Hepatocyte (in vitro differentiated cells): ENCODE data around the gene DPP10.

Experiments used
- EZH2 ChIP-seq: fragments of 200-600 bp; sonication (generic); IDR thresholded peaks from 2 replicates; pipeline ENCODE4 v1.6.1; 2016; ENCODE audit warnings: antibody characterized with exemption, mild to moderate bottlenecking, borderline replicate concordance
- EZH2phosphoT487 ChIP-seq: fragments of 200-600 bp; sonication (generic); IDR thresholded peaks from one replicate; pipeline ENCODE4 v1.6.1; 2018; ENCODE audit warnings: antibody characterized with exemption, mild to moderate bottlenecking, low read depth, moderate library complexity; ENCODE audit not compliant: unreplicated experiment, severe bottlenecking
- TF ChIP-seq, protein P1 (sequence below): fragments of 200-600 bp; sonication (generic); IDR thresholded peaks from 2 replicates; pipeline ENCODE4 v1.5.1; 2016; ENCODE audit warnings: antibody characterized with exemption, mild to moderate bottlenecking; ENCODE audit not compliant: poor library complexity

DNA sequence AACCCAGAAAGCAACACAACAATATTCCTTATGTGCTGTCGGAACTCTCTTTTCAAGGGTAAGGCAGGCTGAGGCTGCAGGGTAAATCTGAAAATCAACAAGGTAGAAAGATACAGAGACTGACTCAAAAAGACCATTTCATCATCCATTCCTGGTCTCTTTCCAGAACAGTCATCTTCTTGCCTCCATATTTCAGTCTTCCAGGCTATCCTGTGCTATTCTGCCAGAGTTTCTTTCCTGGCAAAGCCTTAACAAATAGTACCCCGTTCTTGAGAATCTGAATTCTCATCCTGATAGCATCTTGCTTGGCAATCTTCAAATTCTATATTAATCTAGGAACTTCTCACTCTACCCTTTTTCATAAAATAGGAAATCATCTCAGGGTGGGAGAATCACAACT, 15.5 kb downstream of the DPP10 start:
- TF ChIP-seq, protein P1, sequence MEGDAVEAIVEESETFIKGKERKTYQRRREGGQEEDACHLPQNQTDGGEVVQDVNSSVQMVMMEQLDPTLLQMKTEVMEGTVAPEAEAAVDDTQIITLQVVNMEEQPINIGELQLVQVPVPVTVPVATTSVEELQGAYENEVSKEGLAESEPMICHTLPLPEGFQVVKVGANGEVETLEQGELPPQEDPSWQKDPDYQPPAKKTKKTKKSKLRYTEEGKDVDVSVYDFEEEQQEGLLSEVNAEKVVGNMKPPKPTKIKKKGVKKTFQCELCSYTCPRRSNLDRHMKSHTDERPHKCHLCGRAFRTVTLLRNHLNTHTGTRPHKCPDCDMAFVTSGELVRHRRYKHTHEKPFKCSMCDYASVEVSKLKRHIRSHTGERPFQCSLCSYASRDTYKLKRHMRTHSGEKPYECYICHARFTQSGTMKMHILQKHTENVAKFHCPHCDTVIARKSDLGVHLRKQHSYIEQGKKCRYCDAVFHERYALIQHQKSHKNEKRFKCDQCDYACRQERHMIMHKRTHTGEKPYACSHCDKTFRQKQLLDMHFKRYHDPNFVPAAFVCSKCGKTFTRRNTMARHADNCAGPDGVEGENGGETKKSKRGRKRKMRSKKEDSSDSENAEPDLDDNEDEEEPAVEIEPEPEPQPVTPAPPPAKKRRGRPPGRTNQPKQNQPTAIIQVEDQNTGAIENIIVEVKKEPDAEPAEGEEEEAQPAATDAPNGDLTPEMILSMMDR: no peak
- TF ChIP-seq EZH2phosphoT487 (no peak), EZH2 (no peak)
